OCI-LY1 (cell line): ENCODE data around the gene CD83.

Experiments
- H2AFZ ChIP-seq: fragments of 200-600 bp; sonication (generic), shearing (Covaris generic); 2 replicates; pipeline ENCODE4 v1.6.0; 2014; ENCODE audit warnings: antibody characterized with exemption, mild to moderate bottlenecking, low read length
- H3F3A ChIP-seq: fragments of 200-600 bp; sonication (generic), shearing (Covaris generic); 2 replicates; pipeline ENCODE4 v1.6.0; 2014; ENCODE audit warnings: mild to moderate bottlenecking, antibody characterized with exemption, low read length, moderate library complexity; ENCODE audit not compliant: insufficient read depth
- H3K27ac ChIP-seq: fragments of 200-600 bp; sonication (generic); 2 replicates; pipeline ENCODE4 v1.5.1; 2014; ENCODE audit warnings: low read length, mixed run types, mild to moderate bottlenecking, low read depth; ENCODE audit not compliant: poor library complexity, severe bottlenecking
- H3K27me3 ChIP-seq: fragments of 200-600 bp; sonication (generic); 2 replicates; pipeline ENCODE4 v1.6.0; 2014; ENCODE audit warnings: antibody characterized with exemption, mild to moderate bottlenecking, low read length, moderate library complexity; ENCODE audit not compliant: insufficient read depth
- H3K36me3 ChIP-seq: fragments of 200-600 bp; sonication (generic); 2 replicates; pipeline ENCODE4 v1.6.1; 2014; ENCODE audit warnings: mild to moderate bottlenecking, antibody characterized with exemption, low read length, moderate library complexity, mixed read lengths; ENCODE audit not compliant: insufficient read depth
- H3K4me1 ChIP-seq: fragments of 200-600 bp; sonication (generic); 2 replicates; pipeline ENCODE4 v1.5.1; 2014; ENCODE audit warnings: mild to moderate bottlenecking, low read length, moderate library complexity; ENCODE audit not compliant: insufficient read depth, severe bottlenecking
- H3K4me2 ChIP-seq: fragments of 200-600 bp; sonication (generic), shearing (Covaris generic); 2 replicates; pipeline ENCODE4 v1.6.1; 2014; ENCODE audit warnings: low read length
- H3K4me3 ChIP-seq: fragments of 200-600 bp; sonication (generic); 2 replicates; pipeline ENCODE4 v1.5.1; 2014; ENCODE audit warnings: low read length, low read depth, mild to moderate bottlenecking, mixed read lengths; ENCODE audit not compliant: poor library complexity, severe bottlenecking
- H3K79me2 ChIP-seq: fragments of 200-600 bp; shearing (Covaris generic); 2 replicates; pipeline ENCODE4 v1.6.1; 2016; ENCODE audit warnings: mixed run types, low read length, mixed read lengths; ENCODE audit not compliant: insufficient read depth
- H3K9ac ChIP-seq: fragments of 200-600 bp; sonication (generic), shearing (Covaris generic); 2 replicates; pipeline ENCODE4 v1.6.1; 2014; ENCODE audit warnings: mild to moderate bottlenecking, low read length, mixed read lengths
- H3K9me2 ChIP-seq: fragments of 200-600 bp; sonication (generic), shearing (Covaris generic); 2 replicates; pipeline ENCODE4 v1.6.1; 2014; ENCODE audit warnings: low read depth, mild to moderate bottlenecking, low read length, mixed read lengths
- H3K9me3 ChIP-seq: fragments of 200-600 bp; shearing (Covaris generic); 2 replicates; pipeline ENCODE4 v1.6.1; 2014; ENCODE audit warnings: low read length, mixed read lengths
- H4K20me1 ChIP-seq: fragments of 200-600 bp; sonication (generic), shearing (Covaris generic); 2 replicates; pipeline ENCODE4 v1.6.0; 2016; ENCODE audit warnings: mild to moderate bottlenecking, low read length; ENCODE audit not compliant: insufficient read depth
- CTCF ChIP-seq: fragments of 200-600 bp; sonication (generic), shearing (Covaris generic); IDR thresholded peaks from 2 replicates; pipeline ENCODE4 v1.5.1; 2017; ENCODE audit warnings: mild to moderate bottlenecking, antibody characterized with exemption, low read length, moderate library complexity, mixed read lengths
- EZH2 ChIP-seq: fragments of 200-600 bp; sonication (generic), shearing (Covaris generic); IDR thresholded peaks from 2 replicates; pipeline ENCODE4 v1.8.0; 2017; ENCODE audit warnings: borderline replicate concordance, mixed run types, mild to moderate bottlenecking, antibody characterized with exemption, low read length, moderate library complexity, mixed read lengths

CD83 gene

GRCh38 chr6:14132244-14132920, 14.8 kb downstream of the CD83 start:
- Histone ChIP-seq H3F3A (no peaks in the 10 kb centered on the region), H3K4me1 (peaks cover 19% of the 10 kb centered on the region), H3K4me2 (no peak overlapping the region), H3K9me3 (no peaks in the 10 kb centered on the region), H3K27me3 (no peaks in the 10 kb centered on the region), H3K36me3 (peaks cover 65% of the 10 kb centered on the region), H3K27ac (no peak overlapping the region), H3K9ac (no peak overlapping the region), H3K9me2 (no peaks in the 10 kb centered on the region), H3K79me2 (0 out of 2 replicates have a peak, but pooled peaks cover 7% of the 10 kb centered on the region), H4K20me1 (no peaks in the 10 kb centered on the region), H3K4me3 (no peak overlapping the region), H2AFZ (no peak overlapping the region)
- TF ChIP-seq EZH2 (no peak), CTCF (no peak)

- Histone ChIP-seq H3K36me3 (peaks cover 65% of the 10 kb centered on the region), H2AFZ (no peak overlapping the region), H3F3A (no peaks in the 10 kb centered on the region), H3K4me2 (no peak overlapping the region), H3K9me2 (no peaks in the 10 kb centered on the region), H3K4me1 (peaks cover 15% of the 10 kb centered on the region), H3K4me3 (no peak overlapping the region), H3K9me3 (no peaks in the 10 kb centered on the region), H4K20me1 (no peaks in the 10 kb centered on the region), H3K79me2 (0 out of 2 replicates have a peak, but pooled peaks cover 3% of the 10 kb centered on the region), H3K27ac (no peak overlapping the region), H3K9ac (no peak overlapping the region), H3K27me3 (no peaks in the 10 kb centered on the region)
- no peak for TF ChIP-seq EZH2
- TF ChIP-seq CTCF = no peak
These were observed 15.3 kb downstream of the CD83 start for GRCh38 chr6:14132921-14133275.

GRCh38 chr6:14134211-14134910, 16.8 kb downstream of the CD83 start:
- H3K27ac ChIP-seq = no peak overlapping the region

More at GRCh38 chr6:14134211-14134910, 16.8 kb downstream of the CD83 start:
- Histone ChIP-seq H3K36me3 (peaks cover 65% of the 10 kb centered on the region), H2AFZ (no peak overlapping the region), H3K4me3 (no peak overlapping the region), H3K27me3 (no peaks in the 10 kb centered on the region), H3K4me1 (peaks cover under 1% of the 10 kb centered on the region), H3K4me2 (no peak overlapping the region), H3K9me2 (no peaks in the 10 kb centered on the region), H3K79me2 (no peaks in the 10 kb centered on the region), H3K9me3 (no peaks in the 10 kb centered on the region), H3F3A (no peaks in the 10 kb centered on the region), H3K9ac (no peak overlapping the region), H4K20me1 (no peaks in the 10 kb centered on the region)
- TF ChIP-seq CTCF (no peak), EZH2 (no peak)
